Fibroblast of skin of right quadriceps (primary cell): ENCODE measurements around the gene PUS7L.
"Not testable (repeated sequence)": the region's sequence is repeated elsewhere in the genome, so short reads cannot be mapped to it uniquely, and the experiment has no call there.

Experiments
- DNase-seq: peaks from one replicate; pipeline ENCODE4 v3.0.0-alpha.2; 2013

PUS7L gene

GRCh38 chr12:43758728-43759563 lies at the start of gene PUS7L, which contains the start of gene IRAK4:
Gene PUS7L, minus strand, starts transcription at chr12:43758790. Its CDS starts 3,545 bp downstream, at chr12:43755245.
Gene IRAK4, plus strand, starts transcription at chr12:43758951. Its CDS starts 9,161 bp downstream, at chr12:43768112.
- peak; percentile 97 for DNase-seq

- no peak for DNase-seq
Observed at GRCh38 chr12:43807386-43807785, 48.8 kb upstream of the PUS7L start.

GRCh38 chr12:43806737-43807072 lies 48.1 kb upstream of the PUS7L start:
- no peak for DNase-seq

GRCh38 chr12:43805860-43806736 lies 47.5 kb upstream of the PUS7L start, which contains the start of gene TWF1:
Gene TWF1, minus strand, starts transcription at chr12:43806317. Its CDS starts 72 bp downstream, at chr12:43806245.
- DNase-seq: peak; percentile 84

- no peak for DNase-seq
Observed at GRCh38 chr12:43805149-43805859, 46.7 kb upstream of the PUS7L start.

- no peak for DNase-seq
Observed at GRCh38 chr12:43797561-43798217, 39.1 kb upstream of the PUS7L start.

GRCh38 chr12:43795716-43796280 lies 37.2 kb upstream of the PUS7L start:
- no peak for DNase-seq

- peak; percentile 55 for DNase-seq
Observed at GRCh38 chr12:43789941-43790340, 31.4 kb upstream of the PUS7L start.

GRCh38 chr12:43786899-43787693 lies 28.5 kb upstream of the PUS7L start:
- DNase-seq: peak; percentile 9

- DNase-seq: peak; percentile 15
Observed at GRCh38 chr12:43776498-43776897, 17.9 kb upstream of the PUS7L start.

- DNase-seq: peak; percentile 45
Observed at GRCh38 chr12:43766291-43766690, 7.7 kb upstream of the PUS7L start.

- DNase-seq: no peak
Observed at GRCh38 chr12:43764528-43764927, 5.9 kb upstream of the PUS7L start.

GRCh38 chr12:43763769-43764168 lies 5.2 kb upstream of the PUS7L start:
- DNase-seq: no peak

- DNase-seq: no peak
Observed at GRCh38 chr12:43762596-43762995, 4.0 kb upstream of the PUS7L start.

GRCh38 chr12:43761500-43761899 lies 2.9 kb upstream of the PUS7L start:
- no peak for DNase-seq

- DNase-seq: no peak
Observed at GRCh38 chr12:43760396-43760795, 1.8 kb upstream of the PUS7L start.

GRCh38 chr12:43758247-43758727 lies 303 bp downstream of the PUS7L start:
- DNase-seq: peak; percentile 28

GRCh38 chr12:43754015-43754414 lies 4.6 kb downstream of the PUS7L start:
- no peak for DNase-seq

GRCh38 chr12:43751360-43751759 lies 7.2 kb downstream of the PUS7L start:
- not testable (repeated sequence) for DNase-seq

GRCh38 chr12:43750814-43751213 lies 7.8 kb downstream of the PUS7L start:
- no peak for DNase-seq

- DNase-seq: no peak
Observed at GRCh38 chr12:43749016-43749415, 9.6 kb downstream of the PUS7L start.
